NCI-H1694 (cell line): ENCODE results near the gene FBXO5.
"Not testable (repeated sequence)": the region's sequence is repeated elsewhere in the genome, so short reads cannot be mapped to it uniquely, and the experiment has no call there.

Experiments used
- DNase-seq: peaks from one replicate; lab custom pipeline; 2025; lab: John Stamatoyannopoulos, UW

FBXO5 gene, protein sequence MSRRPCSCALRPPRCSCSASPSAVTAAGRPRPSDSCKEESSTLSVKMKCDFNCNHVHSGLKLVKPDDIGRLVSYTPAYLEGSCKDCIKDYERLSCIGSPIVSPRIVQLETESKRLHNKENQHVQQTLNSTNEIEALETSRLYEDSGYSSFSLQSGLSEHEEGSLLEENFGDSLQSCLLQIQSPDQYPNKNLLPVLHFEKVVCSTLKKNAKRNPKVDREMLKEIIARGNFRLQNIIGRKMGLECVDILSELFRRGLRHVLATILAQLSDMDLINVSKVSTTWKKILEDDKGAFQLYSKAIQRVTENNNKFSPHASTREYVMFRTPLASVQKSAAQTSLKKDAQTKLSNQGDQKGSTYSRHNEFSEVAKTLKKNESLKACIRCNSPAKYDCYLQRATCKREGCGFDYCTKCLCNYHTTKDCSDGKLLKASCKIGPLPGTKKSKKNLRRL

DNA sequence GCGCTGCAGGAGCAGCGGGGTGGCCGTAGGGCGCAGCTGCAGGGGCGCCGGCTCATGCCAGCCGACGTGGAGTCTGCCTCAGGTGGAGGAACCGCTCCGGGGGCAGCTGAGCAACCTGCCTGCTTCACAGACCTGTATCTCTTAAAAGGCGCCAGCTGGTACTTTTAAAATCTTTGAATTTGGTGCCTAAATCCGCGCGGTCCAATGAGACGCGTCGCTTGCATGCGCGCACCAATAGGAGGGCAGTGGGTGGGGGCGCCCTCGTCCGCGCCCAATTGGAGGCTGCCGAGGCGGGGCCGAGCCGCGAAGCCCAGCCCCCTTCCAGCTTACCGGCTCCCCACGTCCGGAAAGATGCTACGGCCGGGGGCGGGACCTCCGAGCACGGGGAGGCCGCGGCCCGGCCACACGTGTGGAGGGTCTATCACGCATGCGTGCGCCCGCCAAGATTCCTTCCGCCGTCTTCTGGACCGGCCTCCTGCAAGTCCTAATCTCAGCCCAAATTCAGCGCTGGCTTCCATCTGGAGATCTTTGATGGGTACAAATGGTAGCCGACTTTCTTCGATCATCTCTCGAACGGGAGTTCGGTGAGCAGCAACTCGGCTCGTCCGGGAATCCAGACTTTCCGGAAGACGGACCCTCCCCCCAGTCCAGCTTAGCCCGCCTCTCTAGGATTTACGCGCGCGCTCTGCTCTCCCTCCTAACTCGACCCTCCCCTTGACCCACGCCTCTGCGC is at the start of gene FBXO5:
Gene FBXO5, minus strand, starts transcription at position 138 of the 733 bp plus-strand sequence. Its CDS starts 82 bp downstream, at position 56.
- DNase-seq, result peak; percentile 91

DNA sequence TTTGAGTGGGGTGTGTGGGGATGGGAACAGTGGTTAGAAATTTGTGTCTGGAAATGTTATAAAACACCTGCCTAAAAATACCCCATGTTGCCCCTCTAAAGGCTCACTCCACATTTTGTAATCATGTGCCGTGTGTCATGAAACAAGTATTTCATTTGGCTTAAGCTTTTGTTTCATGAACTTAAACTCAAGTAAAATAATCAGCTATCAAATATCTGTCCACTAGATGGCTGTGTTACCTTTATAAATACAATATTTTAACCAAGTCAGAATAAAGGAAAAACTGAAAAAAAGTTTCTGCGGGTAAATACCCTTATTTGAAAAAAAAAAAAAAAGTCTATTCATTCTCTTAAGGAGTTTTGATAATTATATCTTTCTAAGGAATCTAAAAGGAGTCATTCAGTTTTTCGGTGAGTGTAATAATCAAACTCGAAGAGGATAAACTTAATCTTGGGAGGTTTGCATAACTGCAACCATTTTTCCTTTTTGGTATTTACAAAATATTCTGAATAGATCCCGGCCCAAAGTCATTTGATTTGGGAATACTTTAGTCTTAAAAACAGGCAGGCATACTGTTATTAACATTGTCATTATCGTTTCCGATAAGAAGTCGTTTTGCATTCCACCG is 49.5 kb upstream of the FBXO5 start:
- peak; percentile 29 for DNase-seq

DNA sequence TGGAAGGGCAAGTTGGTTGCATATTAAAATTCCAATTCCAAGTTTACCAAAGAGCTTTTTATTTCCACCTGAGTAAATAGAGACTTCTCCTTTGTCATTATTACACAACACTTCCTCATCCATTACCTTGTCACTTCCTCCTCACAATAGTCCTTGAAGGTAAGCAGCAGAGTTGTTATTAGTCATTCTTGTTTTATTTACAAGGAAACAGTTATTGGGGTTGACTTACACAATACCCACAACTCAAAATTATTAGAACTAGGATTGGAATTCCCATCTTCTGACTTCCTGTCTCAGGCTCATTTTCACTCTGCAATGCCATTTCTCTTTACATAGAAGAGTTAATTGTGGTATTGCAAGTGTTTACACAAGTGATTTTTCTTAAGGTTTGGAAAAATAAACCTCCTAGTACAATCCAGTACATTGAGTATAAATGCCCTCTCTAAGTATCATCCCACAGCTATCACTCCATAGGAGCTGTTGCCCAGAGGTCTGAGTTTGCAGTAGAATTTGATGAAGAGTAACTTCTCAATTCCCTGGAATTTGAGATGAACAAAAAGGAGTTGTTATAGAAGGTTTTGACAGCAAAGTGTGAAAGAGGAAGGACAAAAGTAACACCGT is 48.6 kb upstream of the FBXO5 start:
- DNase-seq, result no peak

DNA sequence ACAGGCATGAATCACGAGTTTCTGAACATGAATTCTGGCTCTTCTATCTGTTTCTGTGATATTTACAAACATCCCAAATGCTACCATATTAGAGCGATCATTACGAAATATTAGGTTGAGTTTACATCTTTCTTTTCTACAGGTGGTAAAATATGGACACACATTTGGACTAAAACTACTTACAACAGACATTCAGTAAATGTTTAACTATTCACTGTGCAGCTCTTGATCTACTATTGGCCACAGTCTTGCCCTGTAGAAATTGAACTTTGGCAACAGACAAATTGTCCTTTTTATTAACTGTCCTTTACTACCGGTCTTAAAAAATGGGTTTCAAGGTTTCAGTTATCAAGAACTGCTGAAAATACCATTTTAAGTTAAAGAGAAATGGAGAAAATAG is 46.1 kb upstream of the FBXO5 start:
- no peak for DNase-seq

DNA sequence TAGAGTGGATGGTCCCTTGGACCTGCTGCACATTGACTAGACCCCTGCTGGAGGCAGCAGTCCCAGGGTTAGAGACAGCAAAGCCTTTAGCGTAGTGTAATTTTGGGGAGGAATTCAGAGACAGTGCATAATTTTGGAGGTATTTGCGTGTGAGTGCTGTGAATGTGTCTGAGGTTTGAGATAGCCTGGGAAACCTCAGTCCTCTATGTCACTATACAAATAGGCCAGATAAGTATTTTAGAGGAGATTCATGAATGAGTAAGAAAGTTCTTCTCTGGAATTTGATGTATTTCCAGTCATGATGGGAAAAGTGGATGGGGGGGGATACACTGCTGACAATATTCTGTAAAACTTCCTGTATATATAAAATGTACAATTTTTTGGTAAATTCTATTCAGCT is 45.4 kb upstream of the FBXO5 start:
- no peak for DNase-seq

DNA sequence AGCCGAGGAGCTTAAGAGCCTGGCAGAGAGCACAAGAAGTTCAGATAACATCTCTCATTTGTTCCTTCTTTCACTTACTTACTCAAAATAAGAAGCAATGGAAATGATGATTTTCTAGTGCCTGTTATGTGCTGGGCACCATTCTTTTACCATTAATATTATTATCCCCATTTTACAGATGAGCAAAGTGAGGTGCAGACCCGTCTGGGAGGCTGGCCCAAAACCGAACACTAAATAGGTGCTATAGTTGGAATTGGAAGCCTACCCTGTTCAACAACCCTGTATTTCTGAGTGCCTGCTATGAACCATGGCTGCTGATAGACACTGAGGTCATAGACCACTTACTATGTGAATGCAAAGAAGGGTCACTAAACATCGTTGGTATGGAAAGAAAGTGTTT is 44.6 kb upstream of the FBXO5 start:
- no peak for DNase-seq

DNA sequence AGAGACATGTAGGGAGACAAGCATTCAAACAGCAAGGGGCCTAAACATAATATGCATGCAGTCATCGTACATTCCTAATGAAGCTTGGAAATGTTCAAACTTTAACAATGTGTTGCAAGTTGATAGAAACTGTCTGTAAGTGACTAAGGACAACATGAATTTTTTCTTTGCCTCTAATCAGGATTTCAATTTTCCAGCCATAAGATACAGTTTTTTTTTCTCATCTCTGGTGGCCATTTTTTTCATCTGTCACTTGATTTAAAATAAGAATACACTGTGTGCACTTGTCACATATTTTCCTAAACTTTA is 41.8 kb upstream of the FBXO5 start:
- DNase-seq, result no peak

DNA sequence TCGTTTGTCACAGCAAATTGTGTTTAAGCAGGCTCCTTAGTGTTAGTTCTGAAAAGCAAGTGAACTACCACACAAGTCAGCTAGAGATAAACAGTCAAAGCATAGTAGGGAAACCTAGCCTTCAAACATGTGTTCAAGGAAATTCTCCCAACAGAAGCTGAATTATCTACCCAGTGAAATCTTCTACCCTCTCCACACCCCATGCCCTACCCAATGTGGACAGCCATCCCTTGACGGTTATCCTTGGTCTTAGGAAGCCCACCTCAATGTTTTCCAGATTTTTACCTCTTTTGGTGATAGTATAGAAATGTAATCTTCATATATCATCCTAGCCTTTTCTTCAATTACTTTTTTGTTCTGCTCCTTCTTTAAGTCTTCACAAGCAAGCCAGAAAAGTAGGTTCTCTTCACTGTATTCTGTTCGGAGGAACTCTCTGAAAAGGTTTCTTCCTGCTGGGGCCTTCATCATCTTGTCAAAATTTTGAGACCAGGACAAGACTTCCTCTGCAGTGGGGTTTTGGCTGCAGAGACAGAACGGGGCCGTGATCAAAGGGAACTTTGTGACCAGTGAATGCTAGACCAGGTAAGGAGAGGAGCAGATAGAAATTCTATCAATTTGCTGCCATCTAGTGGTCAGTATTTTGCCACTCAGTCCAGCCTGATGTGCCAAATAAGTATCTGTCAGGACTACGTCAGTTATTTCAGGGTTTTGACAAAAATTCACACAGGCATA is 41.3 kb upstream of the FBXO5 start:
- peak; percentile 73 for DNase-seq

DNA sequence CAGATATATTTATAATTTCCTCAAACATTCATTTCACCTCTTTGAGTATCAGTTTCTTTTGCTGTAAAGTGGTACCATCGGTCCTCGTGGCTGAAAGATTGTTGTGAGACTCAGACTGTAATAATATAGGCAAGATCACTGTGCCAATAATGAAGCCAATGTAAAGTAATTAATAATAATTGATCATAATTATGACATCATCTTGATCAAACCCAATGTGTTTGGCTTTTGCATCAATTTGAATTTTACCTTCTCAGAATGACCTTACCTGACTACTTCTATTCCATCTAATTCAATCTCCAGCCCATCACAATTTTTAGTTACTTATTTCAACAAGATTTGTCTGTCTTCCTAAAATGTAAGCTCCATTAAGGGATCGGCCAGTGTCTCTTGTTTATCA is 35.5 kb upstream of the FBXO5 start:
- DNase-seq, result no peak

DNA sequence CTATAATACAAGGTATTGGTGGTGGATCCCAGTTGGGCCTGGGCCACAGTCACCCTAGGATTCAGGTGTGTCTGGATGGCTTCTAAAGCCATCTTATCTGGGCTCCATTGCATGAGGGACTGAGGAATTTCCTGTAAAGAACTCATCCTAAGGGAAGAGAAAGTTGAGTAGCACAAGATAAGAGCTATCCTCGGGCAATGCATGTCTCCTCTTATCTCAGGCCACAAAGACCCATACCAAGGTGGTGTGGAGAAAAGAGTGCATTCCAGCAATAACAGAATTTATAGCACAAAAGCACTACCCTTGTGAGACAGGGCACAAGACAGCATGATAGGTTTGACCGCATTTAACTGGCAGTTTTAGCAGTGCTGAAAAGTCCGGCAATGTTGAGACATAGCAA is 34.0 kb upstream of the FBXO5 start:
- DNase-seq, result no peak

DNA sequence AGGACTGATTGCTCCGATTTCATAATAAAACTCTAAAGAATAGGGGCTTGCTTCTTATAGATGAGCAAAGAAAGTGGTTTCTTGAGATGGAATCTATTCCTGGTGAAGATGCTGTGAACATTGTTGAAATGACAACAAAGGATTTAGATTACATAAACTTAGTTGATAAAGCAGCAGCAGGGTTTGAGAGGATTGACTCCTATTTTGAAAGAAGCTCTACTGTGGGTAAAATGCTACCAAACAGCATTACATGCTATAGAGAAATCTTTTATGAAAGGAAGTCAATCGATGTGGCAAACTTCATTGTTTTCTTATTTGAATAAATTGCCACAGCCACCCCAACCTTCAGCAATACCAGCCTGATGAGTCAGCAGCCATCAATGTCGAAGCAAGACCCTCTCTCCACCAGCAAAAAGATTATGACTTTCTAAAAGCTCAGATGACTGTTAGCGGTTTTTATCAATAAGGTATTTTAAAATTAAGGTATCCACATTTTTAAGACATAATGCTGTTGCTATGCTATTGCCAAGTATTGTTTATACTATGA is 32.3 kb upstream of the FBXO5 start:
- DNase-seq, result no peak

DNA sequence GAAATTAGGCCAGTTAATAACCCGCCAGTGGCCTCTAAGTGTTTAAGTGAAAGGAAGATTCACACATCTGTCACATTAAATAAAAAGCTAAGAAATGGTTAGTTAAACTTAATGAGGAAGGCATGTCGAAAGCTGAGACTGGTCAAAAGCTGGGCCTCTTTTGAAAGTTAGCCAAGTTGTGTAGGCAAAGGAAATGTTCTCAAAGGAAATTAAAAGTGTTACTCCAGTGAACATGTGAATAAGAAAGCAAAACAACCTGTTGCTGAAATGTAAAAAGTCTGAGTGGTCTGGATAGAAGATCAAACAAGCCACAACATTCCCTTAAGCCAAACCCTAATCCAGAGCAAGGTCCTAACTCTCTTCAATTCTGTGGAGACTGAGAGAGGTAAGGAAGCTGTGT is 30.6 kb upstream of the FBXO5 start:
- DNase-seq, result no peak

DNA sequence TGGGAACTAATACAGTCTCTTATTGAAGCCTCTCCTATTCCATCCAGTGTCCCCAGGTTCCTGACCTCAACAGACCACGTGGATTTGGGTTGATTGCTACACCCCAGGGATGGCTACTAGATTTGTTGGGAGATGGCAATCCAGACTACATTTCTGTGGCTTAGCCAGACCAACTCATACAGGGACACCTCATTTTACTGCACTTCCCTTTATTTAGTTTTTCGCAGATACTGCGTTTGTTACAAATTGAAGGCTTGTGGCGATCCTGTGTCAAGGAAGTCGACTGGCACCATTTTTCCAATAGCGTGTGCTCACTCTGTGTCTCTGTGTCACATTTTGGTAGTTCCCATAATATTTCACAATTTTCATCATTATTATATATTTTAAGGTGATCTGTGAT is 30.0 kb upstream of the FBXO5 start:
- no peak for DNase-seq

DNA sequence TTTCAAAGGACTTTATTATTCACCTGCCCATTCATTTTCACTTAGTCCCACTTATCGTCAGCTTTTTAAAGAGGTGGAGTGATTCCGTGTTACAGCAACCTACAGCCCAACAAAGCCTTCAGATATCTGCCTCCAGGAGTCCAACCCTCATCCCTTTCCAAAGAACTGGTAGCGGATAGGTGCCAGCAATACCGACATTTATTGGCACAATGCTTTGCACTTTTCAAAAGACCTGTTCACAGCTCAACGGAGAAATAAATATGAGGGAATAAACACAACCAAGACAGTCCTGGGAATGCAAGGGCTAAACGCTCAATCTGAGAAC is 20.5 kb upstream of the FBXO5 start:
- DNase-seq, result no peak

DNA sequence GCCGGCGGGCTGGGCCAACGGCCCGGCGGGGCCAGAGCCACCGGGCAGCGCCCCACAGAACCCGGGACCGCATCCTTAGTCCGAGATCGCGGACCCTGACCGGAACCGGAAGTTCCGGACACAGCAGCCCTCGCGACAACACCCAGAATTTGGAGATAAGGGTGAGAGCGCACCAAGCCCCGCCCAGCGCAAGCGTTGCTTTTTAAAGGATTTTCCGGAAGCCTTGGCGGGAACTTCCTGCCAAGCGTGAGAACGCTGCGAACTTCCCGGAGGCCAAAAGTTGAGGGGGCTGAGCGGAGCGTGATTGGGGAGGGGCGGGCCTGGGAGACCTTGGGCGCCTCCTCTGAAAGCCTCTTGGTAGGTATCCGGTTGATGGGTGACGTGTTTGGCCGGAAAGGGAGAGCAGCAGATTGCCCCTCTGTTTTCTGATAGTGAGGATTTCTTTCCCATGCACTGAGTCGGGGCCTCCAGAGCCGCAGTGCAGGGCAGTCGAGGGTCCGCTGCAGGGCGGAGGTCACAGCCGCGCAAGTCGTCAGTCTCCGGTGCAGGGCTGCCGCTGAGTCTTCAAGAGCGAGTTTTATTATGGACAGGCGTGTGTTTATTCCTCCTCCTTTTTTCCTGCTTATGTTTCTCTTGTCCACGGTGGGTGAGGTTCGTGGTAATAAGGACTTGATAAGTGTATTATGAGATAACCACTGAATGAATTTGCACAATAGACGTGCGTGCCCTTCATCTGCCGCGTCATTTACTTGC is 19.9 kb upstream of the FBXO5 start, which contains the start of gene MTRF1L:
Gene MTRF1L, minus strand, starts transcription at position 97 of the 753 bp plus-strand sequence. Its CDS starts 24 bp downstream, at position 73.
- peak; percentile 87 for DNase-seq

DNA sequence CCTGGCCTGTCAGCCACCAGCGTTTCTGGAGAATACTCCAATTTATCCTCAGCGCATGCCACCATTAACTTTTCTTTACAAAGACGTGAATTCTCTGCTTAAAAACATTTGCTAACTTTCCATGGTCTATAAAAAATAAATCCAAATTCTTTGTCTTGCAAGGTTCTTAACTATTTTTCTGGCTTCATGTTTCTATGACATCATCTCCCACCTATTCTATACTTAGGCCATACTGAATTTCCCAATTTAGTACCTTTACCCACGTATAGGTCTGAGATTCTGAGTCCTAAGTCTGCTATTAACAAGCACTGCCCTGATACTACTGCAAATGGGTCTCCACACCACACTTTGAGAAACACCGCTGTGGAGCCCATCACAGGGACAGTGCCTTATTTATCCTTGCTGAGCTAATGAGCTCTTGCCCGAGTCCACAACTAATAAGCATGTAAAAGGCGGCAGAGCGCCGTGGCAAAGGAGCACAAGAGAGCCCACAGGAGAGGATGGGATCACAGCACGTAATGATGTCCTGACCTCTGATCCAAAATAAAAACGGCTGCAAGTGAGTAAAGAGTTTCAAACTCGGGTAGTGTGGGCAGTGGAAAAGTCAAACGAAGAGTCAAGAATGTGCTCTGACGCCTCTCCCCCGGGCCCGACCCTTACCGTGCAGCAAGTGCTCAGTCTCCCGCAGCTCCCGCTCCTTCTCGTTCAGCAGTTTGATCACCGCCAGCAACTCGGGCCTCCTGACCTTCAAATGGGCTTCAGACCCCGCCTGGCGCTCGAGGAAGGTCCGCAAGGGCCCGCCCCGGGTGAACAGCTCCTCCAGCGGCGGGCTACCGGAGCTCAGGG is 19.1 kb upstream of the FBXO5 start:
- DNase-seq, result no peak

DNA sequence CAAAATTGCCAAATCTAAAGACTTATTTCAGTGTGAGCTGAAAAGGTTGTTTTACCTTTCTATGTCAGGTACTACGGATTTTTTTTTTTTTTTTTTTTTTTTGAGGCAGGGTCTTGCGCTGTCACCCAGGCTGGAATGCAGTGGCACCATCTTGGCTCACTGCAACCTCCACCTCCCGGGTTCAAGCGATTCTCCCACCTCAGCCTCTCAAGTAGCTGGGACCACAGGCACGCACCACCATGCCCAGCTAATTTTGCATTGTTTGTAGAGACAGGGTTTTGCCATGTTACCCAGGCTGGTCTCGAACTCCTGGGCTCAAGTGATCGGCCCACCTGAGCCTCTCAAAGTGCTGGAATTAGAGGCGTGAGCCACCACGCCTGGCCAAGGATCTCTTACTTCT is 17.9 kb upstream of the FBXO5 start:
- not testable (repeated sequence) for DNase-seq

DNA sequence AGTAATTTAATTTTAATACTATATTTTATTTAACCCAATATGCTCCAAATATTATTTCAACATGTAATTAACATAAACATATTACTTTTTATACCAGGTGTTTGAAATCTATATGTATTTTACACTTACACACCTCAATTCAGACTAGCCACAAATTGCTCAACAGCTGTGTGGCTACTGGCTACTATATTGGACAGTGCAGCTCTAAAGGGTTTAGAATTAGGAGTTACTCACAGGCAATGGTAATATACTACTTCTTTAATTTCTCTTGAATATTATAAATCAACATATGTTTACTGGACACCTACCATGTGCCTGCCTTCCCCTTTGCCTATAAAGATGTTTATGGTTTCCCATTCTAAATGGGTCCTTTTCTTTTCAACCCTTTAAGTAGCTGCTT is 17.4 kb upstream of the FBXO5 start:
- no peak for DNase-seq

DNA sequence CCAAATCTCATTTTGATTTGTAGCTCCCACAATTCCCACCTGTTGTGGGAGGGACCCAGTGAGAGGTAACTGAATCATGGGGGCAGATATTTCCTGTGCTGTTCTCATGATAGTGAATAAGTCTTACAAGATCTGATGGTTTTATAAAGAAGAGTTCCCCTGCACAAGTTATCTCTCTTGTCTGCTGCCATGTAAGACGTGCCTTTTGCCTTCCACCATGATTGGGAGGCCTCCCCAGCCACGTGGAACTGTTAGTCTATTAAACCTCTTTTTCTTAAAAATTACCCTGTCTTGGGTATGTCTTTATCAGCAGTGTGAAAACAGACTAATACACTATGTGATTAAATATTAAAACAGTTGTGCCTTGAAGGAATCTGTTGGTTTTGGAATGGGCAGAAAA is 16.7 kb upstream of the FBXO5 start:
- DNase-seq, result not testable (repeated sequence)

DNA sequence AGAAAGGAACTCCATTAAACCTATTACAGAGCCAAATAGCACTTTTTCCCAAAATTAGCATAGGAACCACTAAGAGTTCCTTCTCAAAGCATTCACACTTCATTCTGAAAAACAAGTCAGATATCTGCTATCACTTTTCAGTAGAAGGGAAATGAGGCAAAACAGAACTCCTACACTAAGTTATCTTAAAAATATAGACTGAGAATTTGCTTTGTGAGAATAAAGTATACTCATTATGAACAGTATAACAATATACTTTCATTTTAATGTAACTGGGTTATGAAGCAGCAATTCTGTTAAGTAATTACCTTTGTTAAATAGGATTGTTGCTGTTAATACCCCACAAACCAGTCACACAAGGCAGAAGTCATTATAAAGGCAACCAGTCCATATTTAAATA is 11.0 kb upstream of the FBXO5 start:
- DNase-seq, result no peak
